GM23248 (cell line): Measurements from ENCODE around the gene EXOSC10. TPM values are rescaled to one million over a fixed set of nuclear protein-coding genes. Genes with fewer than 3 reads are reported as not detected.

Experiments
- DNase-seq: peaks from one replicate; pipeline ENCODE4 v3.0.0-alpha.2; 2015
- H2AFZ ChIP-seq: fragments of 200-600 bp; sonication (generic); 2 replicates; pipeline ENCODE4 v1.6.1; 2016; ENCODE audit warnings: antibody characterized with exemption
- H3F3A ChIP-seq: fragments of 200-600 bp; sonication (generic); 2 replicates; pipeline ENCODE4 v1.6.1; 2016; ENCODE audit warnings: mild to moderate bottlenecking, antibody characterized with exemption, mixed run types; ENCODE audit not compliant: insufficient read depth
- H3K27ac ChIP-seq: fragments of 200-600 bp; sonication (generic); 2 replicates; pipeline ENCODE4 v1.5.1; 2016; ENCODE audit warnings: mild to moderate bottlenecking
- H3K27me3 ChIP-seq: fragments of 200-600 bp; sonication (generic); replicated peaks from 2 replicates; pipeline ENCODE4 v1.6.1; 2016; ENCODE audit warnings: mild to moderate bottlenecking; ENCODE audit not compliant: insufficient read depth
- H3K36me3 ChIP-seq: fragments of 200-600 bp; sonication (generic); 2 replicates; pipeline ENCODE4 v1.6.1; 2016; ENCODE audit warnings: low read depth, mild to moderate bottlenecking
- H3K4me1 ChIP-seq: fragments of 200-600 bp; sonication (generic); 2 replicates; pipeline ENCODE4 v1.6.1; 2016; ENCODE audit warnings: mild to moderate bottlenecking; ENCODE audit not compliant: insufficient read depth
- H3K4me2 ChIP-seq: fragments of 200-600 bp; sonication (generic); one replicate; pipeline ENCODE4 v1.6.1; 2016; ENCODE audit warnings: mild to moderate bottlenecking; ENCODE audit not compliant: unreplicated experiment
- H3K4me3 ChIP-seq: fragments of 200-600 bp; sonication (generic); 2 replicates; pipeline ENCODE4 v1.5.1; 2016; ENCODE audit warnings: mild to moderate bottlenecking
- H3K79me2 ChIP-seq: fragments of 200-600 bp; sonication (generic); 2 replicates; pipeline ENCODE4 v1.6.1; 2016; ENCODE audit warnings: mild to moderate bottlenecking; ENCODE audit not compliant: insufficient read depth
- H3K9ac ChIP-seq: fragments of 200-600 bp; sonication (generic); 2 replicates; pipeline ENCODE4 v1.6.1; 2016; ENCODE audit warnings: mild to moderate bottlenecking
- H3K9me2 ChIP-seq: fragments of 200-600 bp; sonication (generic); 2 replicates; pipeline ENCODE4 v1.6.1; 2016; ENCODE audit warnings: mixed run types, mild to moderate bottlenecking, moderate library complexity; ENCODE audit not compliant: insufficient read depth
- H3K9me3 ChIP-seq: fragments of 200-600 bp; sonication (generic); one replicate; pipeline ENCODE4 v1.6.1; 2017; ENCODE audit warnings: low read depth
- H4K20me1 ChIP-seq: fragments of 200-600 bp; sonication (generic); 2 replicates; pipeline ENCODE4 v1.6.0; 2016; ENCODE audit not compliant: insufficient read depth
- EZH2 ChIP-seq: fragments of 200-600 bp; sonication (generic); IDR thresholded peaks from 2 replicates; pipeline ENCODE4 v1.6.1; 2018; ENCODE audit warnings: antibody characterized with exemption, mild to moderate bottlenecking; ENCODE audit not compliant: insufficient read depth, poor library complexity, severe bottlenecking
- EZH2phosphoT487 ChIP-seq: fragments of 200-600 bp; sonication (generic); IDR thresholded peaks from 2 replicates; pipeline ENCODE4 v1.6.1; 2018; ENCODE audit warnings: antibody characterized with exemption, moderate library complexity, mild to moderate bottlenecking, low read depth; ENCODE audit not compliant: insufficient read depth
- WGBS, 2 experiments: methylation state at CpG; one replicate each; pipeline ENCODE4 v1.1.6; 2015 to 2017; ENCODE audit warnings: low lambda C conversion rate in 2 of 2, low coverage in 1 of 2; ENCODE audit errors: missing lambda C conversion rate in 2 of 2; 5-methylcytosine and 5-hydroxymethylcytosine counted together
- in situ Hi-C: fragments of 300-500 bp; cut with MboI; formaldehyde crosslinking; loops from 2 replicates; pipeline ENCODE4 v1.15.0; 2020
- polyA plus RNA-seq: library from polyadenylated mRNA; unstranded; fragments of >200 nt; fragmentation: Nextera tagmentation; extraction: Ambion mirVana; gene quantifications from 2 replicates; pipeline ENCODE4 v1.2.1, GENCODE V29; 2016
- total RNA-seq: library from RNA; depleted of rRNA; stranded (reverse); fragments of >200 nt; shearing (Covaris generic); gene quantifications from 2 replicates; pipeline ENCODE4 v1.2.3, GENCODE V29; 2014

Gene EXOSC10
- total and polyA plus RNA-seq, 2 experiments from 2014 or later = 45.4 to 51.2 TPM

DNA sequence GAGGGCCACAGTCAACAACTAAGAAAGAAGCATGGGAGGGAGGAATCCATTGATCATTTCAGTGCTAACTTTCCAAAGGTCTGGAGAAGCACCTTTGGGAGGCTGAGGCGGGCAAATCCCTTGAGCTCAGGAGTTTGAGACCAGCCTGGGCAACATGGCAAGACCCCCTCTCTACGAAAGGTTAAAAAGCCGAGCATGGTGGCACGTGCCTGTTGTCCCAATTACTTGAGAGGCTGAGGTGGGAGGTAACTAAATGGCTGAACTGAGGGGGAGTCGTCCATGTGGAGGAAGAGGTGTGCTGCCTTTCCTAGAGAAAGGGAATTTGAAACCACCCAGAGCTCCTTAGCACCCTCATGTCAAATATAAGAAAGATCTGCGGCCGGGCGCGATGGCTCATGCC, 68.8 kb downstream of the EXOSC10 start:
- Histone ChIP-seq H3K4me3 (no peak overlapping the region), H3K9me3 (no peaks in the 10 kb centered on the region), H2AFZ (no peak overlapping the region), H3K9ac (no peak overlapping the region), H3K36me3 (peaks cover 14% of the 10 kb centered on the region), H3K27me3 (no peaks in the 10 kb centered on the region), H3F3A (peaks cover 41% of the 10 kb centered on the region), H3K9me2 (no peaks in the 10 kb centered on the region), H4K20me1 (no peaks in the 10 kb centered on the region), H3K27ac (no peak overlapping the region), H3K79me2 (peaks cover 2% of the 10 kb centered on the region; the same call in 1 of the 2 replicates), H3K4me2 (no peak overlapping the region), H3K4me1 (no peaks in the 10 kb centered on the region)
- no peak for DNase-seq
- 96 to 99% methylated on average over 9 of the region's 9 CpGs for WGBS, 2 experiments
- TF ChIP-seq EZH2 = no peak
- TF ChIP-seq EZH2phosphoT487 = no peak
- in situ Hi-C loops = loop anchor here (10.0 kb wide), 1 partner anchor 604 kb away; no protein-coding TSS in a partner anchor

DNA sequence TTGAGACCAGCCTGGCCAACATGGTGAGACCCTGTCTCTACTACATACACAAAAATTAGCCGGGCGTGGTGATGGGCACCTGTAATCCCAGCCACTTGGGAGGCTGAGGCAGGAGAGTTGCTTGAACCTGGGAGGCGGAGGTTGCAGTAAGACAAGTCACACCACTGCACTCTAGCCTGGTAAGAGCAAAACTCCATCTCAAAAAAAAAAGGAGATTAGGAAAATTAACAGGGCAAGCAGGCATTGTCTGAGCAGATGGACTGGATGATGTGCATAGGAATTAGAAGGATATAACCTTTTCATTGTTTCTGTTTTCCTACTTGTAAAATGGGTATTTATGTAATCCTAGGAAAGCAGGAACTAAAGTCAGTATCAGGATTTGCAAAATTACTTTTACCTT, 71.7 kb downstream of the EXOSC10 start:
- WGBS, 2 experiments = 69 to 72% methylated on average over 3 of the region's 3 CpGs

DNA sequence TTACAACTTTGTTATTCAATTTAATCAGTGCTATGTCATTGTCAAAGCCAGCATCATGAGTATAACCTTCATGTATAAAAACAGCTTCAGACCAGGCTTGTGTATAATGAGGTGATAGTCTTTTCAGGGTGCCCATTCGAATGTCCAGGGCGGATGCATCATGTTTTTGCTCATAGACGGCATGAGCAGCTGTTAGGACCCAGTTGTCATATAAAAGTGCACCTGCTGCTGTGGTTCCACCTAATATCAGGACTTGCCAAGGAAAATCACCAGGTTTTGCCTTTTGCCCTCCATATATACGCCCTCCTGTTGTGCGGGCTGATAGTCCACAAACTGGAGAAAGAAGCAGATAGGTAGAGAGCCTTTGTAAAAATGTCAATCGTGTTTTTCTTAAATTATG, 72.4 kb downstream of the EXOSC10 start:
- Histone ChIP-seq H3K4me3 (no peak overlapping the region), H3F3A (peaks cover 54% of the 10 kb centered on the region), H3K9ac (no peak overlapping the region), H3K36me3 (peaks cover 41% of the 10 kb centered on the region), H3K27me3 (no peaks in the 10 kb centered on the region), H3K4me2 (no peak overlapping the region), H3K79me2 (peaks cover 33% of the 10 kb centered on the region), H4K20me1 (no peaks in the 10 kb centered on the region), H3K4me1 (peaks cover 6% of the 10 kb centered on the region; the same call in 1 of the 2 replicates), H3K27ac (no peak overlapping the region), H3K9me2 (no peaks in the 10 kb centered on the region), H2AFZ (no peak overlapping the region), H3K9me3 (no peaks in the 10 kb centered on the region)
- no peak for DNase-seq
- TF ChIP-seq EZH2phosphoT487 = no peak
- no peak for TF ChIP-seq EZH2
- 80 to 82% methylated on average over 6 of the region's 6 CpGs for WGBS, 2 experiments
- in situ Hi-C loops = no loop called here

More for the DNA sequence above, 71.7 kb downstream of the EXOSC10 start:
- no peak overlapping the region for H3K9ac ChIP-seq
- H3K4me2 ChIP-seq = no peak overlapping the region
- H3K4me3 ChIP-seq = no peak overlapping the region
- H3K27ac ChIP-seq = no peak overlapping the region
- H3K9me2 ChIP-seq = no peaks in the 10 kb centered on the region
- H3K36me3 ChIP-seq = peaks cover 34% of the 10 kb centered on the region
- in situ Hi-C loops = no loop called here
- peaks cover 52% of the 10 kb centered on the region for H3F3A ChIP-seq
- no peaks in the 10 kb centered on the region for H3K27me3 ChIP-seq
- no peak for TF ChIP-seq EZH2phosphoT487
- TF ChIP-seq EZH2 = no peak
- no peak overlapping the region for H2AFZ ChIP-seq
- H3K4me1 ChIP-seq = peaks cover 6% of the 10 kb centered on the region; the same call in 1 of the 2 replicates
- no peaks in the 10 kb centered on the region for H3K9me3 ChIP-seq
- no peak for DNase-seq
- H4K20me1 ChIP-seq = no peaks in the 10 kb centered on the region
- peaks cover 28% of the 10 kb centered on the region for H3K79me2 ChIP-seq

DNA sequence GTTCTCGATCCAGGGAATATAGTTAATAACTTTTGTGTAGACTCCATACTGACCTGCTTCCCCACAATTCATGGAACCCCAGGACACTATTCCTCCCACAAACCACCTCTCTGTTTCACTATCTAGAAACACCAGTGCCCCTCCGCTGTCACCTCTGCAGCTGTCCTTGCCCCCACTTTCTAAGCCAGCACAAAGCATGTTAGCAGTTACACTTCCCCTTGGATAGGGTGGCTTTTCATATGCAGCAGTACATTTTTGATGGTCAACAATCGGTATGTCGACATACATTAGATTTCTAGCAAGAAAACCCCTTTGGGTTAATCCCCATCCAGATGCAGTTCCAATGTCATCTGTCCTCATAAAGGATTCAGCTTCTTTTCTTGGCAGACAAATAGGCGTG, 72.8 kb downstream of the EXOSC10 start:
- Histone ChIP-seq H3K27me3 (no peaks in the 10 kb centered on the region), H3K4me2 (no peak overlapping the region), H3F3A (peaks cover 58% of the 10 kb centered on the region), H4K20me1 (no peaks in the 10 kb centered on the region), H3K9me2 (no peaks in the 10 kb centered on the region), H3K36me3 (peaks cover 45% of the 10 kb centered on the region), H3K27ac (no peak overlapping the region), H3K9me3 (no peaks in the 10 kb centered on the region), H2AFZ (no peak overlapping the region), H3K79me2 (peaks cover 37% of the 10 kb centered on the region), H3K4me1 (peaks cover 6% of the 10 kb centered on the region; the same call in 1 of the 2 replicates), H3K9ac (no peak overlapping the region), H3K4me3 (no peak overlapping the region)
- 97 to 98% methylated on average over 5 of the region's 5 CpGs for WGBS, 2 experiments
- no peak for DNase-seq
- no peak for TF ChIP-seq EZH2phosphoT487
- no peak for TF ChIP-seq EZH2
- in situ Hi-C loops = no loop called here

DNA sequence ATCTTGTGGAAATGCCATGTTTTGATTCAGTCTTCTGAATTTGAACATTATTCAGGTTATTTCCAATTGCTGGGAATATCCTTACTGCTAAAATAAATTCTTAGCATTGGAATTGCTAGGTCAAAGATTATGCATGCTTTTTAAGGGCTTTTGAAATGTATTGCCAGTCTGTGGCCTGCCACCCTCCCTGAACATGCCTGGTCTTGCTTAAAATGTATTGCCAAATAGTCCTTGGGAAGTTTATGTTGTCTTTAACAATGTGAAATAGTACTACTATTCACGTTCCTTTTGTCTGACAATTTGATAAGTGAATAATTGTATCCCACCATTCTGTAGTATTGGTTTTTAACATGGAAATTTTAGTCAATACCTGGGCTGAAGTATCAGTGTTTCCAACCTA, 73.6 kb downstream of the EXOSC10 start:
- TF ChIP-seq EZH2 = no peak
- DNase-seq = no peak
- in situ Hi-C loops = no loop called here
- H3K9me3 ChIP-seq = no peaks in the 10 kb centered on the region
- peaks cover 6% of the 10 kb centered on the region; the same call in 1 of the 2 replicates for H3K4me1 ChIP-seq
- 81 to 91% methylated on average over 1 of the region's 1 CpG for WGBS, 2 experiments
- H2AFZ ChIP-seq = no peak overlapping the region
- no peak overlapping the region for H3K27ac ChIP-seq
- no peak overlapping the region for H3K4me2 ChIP-seq
- H4K20me1 ChIP-seq = no peaks in the 10 kb centered on the region
- peaks cover 60% of the 10 kb centered on the region for H3F3A ChIP-seq
- no peaks in the 10 kb centered on the region for H3K9me2 ChIP-seq
- no peaks in the 10 kb centered on the region for H3K27me3 ChIP-seq
- H3K9ac ChIP-seq = no peak overlapping the region
- peaks cover 54% of the 10 kb centered on the region for H3K36me3 ChIP-seq
- H3K79me2 ChIP-seq = peaks cover 45% of the 10 kb centered on the region
- H3K4me3 ChIP-seq = no peak overlapping the region
